HG02970 (cell line): ENCODE measurements around the gene RRAGD.

ENCODE experiments used
- ATAC-seq: cut with Tn5 transposase; IDR thresholded peaks from one replicate; pipeline ENCODE4 v1.9.1; 2021; ENCODE audit warnings: mild to moderate bottlenecking, moderate library complexity, moderate number of reproducible peaks; ENCODE audit not compliant: unreplicated experiment, low FRiP score

The RRAGD gene

DNA sequence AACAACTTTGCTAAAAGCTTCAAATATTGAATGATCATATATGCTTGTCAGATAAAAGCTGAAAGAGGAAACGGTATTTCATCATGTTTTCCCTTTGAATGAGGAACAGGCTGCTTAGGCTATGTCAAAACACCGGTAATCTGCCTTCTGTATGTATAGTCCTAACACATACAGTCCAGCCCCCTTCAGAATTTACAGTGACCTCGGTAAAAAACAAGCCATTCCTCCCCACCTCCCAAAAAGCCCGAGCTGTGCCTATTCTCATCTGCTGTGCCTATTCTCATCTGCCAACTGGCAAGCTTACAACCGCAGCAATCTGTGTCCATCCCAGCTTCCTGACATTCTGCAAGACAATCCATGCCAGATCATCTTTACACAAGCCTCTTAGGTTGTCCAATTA, 32.8 kb downstream of the RRAGD start:
- ATAC-seq, result no peak

- no peak for ATAC-seq
Observed at GRCh38 chr6:89378628-89379027, 33.4 kb downstream of the RRAGD start.

GRCh38 chr6:89375427-89376267, 36.4 kb downstream of the RRAGD start:
- ATAC-seq, result peak; percentile 52

DNA sequence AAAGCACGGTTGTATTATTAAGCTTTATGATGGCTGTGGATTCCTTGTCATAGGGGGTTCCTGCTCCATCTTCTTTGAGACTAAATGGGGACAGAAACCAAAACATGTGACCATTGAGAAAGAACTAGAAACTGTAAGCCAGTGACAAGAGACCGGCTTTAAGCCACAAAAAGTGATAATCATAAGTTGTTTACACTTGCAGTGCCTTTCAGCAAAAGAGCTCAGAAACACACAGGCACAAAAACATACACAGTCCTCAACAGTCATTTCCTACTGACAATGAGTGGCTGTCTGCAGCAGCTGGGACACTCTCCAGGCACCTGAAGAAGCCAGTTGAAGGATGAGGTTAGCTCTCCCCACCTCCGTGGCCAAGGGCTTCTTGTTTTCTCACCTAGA, 39.6 kb downstream of the RRAGD start:
- ATAC-seq, result peak; percentile 36

- peak; percentile 79 for ATAC-seq
Observed at GRCh38 chr6:89371849-89372505, 40.1 kb downstream of the RRAGD start.

- no peak for ATAC-seq
Observed at GRCh38 chr6:89368999-89369398, 43.1 kb downstream of the RRAGD start.

DNA sequence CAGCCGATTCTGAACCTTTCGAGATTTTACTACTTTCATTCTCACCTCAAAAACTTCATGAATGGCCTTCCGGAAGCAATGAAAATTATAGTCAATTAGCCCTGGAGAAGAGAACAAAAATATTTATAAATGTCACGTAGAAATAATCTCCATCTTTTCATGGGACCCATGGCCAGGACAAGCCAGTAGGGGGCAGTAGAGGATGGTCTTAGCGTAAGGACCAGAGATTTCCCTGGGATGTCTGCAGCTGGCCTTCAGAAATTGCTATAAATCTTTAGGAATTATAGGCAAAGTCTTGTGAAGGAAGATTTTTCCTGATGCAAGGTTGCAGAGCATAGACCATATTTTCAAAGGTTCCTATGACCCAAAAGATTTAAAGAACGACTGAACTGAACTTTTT, 44.0 kb downstream of the RRAGD start:
- ATAC-seq, result no peak

DNA sequence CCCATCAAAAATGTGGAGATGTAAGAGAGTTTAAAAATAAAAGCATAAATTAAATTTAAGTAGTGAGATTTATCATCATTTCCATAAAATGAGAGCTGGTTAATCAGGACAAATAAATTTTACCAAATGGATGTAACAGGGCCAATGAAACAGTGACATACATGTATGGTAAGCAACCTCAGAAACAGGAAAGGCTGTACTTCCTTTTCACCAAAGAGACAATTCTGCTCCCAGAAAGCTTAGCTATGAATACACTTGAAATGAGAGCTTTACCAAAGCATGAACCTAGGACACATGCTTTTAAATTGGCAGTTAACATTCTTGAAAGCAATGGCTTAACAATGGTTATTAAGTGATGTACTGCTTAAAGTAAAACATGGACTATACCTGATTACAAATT, 47.5 kb downstream of the RRAGD start:
- no peak for ATAC-seq

GRCh38 chr6:89361171-89361570, 50.9 kb downstream of the RRAGD start:
- no peak for ATAC-seq

DNA sequence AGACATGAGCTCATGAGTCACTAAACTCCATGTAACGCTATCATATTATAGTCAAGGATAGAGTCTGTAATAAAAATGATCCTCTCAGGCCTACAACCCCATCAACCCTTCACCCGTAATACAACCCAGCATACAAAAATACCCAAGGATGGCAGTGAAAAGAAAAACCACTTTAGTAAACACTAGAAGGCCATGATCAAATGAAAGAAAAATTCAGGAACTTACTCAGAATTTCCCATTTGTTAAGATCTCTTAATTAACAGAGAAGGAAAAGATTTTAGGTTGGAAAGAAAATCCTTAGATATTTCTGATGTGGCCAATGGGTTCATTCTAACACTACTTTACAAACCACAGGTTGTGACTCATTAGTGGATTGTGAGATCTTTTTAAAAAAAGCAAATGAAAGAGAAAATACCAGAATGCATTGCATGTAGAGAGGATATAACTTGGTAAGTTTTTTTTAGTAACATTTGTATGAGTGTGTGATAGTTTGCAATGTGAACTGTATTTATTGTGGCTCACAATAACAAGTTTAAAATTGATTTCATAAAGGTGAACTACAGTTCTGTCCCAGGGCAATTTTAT, 51.6 kb downstream of the RRAGD start:
- no peak for ATAC-seq

- no peak for ATAC-seq
Observed at GRCh38 chr6:89359561-89359960, 52.5 kb downstream of the RRAGD start.

DNA sequence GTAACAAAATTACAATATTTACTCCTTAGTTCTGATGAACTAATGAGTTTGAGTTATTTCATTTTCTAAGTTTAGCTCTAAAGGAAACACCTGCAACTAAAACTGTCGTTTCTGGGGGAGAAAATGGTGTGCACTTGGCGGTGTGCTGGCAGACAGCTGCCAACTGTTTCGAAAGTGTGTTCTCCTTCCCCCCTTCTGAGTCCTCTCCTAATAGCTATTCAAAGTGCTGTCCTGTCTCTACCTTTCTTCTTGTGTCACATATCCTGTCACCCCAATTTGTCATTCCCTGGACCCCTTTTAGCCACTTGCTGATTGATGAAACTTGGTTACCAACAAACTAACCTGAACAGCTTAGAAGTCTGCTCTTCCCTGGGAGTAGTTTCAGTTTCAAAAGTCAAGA, 54.7 kb downstream of the RRAGD start:
- peak; percentile 38 for ATAC-seq

DNA sequence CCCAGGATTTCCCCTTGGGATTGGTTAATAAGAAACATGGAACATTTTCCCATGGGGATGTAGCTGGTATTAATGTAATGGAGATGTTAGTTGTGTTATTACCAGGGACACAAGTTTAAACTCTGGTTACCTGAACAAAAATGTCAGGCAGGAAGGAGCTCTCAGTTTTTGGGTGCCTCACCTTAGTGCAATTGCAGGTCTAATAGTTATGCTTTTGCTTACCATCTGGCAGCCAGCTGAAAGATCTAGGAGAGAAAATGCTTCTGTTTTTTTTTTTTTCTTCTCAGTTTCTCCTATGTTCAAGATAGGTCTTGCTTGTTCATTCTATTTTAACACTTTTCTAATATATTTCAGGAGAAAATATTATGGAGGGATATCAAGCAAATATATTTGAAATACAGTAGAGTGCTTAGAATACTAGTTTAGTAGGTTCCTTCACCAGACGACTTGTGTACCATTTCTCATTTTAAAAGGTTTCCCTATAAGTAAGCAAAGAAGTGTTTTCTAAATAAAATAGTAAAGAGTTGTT, 55.4 kb downstream of the RRAGD start:
- no peak for ATAC-seq

DNA sequence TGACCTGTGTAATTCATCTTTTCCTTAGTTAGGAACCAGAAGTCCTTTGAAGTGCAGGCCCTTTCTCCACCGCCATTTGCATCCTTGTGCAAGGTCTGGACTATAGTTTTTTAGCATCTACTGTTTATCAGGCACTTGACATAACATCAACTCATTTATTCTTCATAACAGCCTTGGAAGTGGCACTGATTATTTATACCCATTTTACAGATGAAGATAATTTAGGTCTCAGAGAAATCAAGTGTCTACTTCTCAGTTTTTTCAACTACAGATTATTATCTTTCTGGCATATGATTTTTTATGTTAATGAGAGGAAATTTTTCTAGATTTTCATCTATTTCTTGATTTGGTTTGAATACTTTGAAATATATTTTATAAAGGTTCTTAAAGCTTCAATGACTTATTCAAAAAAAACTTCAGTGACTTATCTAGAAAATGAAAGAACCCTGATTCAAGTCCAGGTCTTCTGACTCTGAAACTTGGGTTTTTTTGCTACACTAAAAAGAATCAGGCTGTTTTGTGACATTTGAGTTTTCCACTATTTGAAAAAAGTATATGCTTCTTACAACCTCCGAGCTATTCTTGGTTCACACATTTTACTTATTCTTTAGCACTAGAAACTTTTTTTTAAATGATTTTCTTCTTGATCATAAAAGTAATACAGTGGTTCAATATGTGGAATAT, 56.4 kb downstream of the RRAGD start:
- no peak for ATAC-seq

GRCh38 chr6:89353702-89354392, 58.2 kb downstream of the RRAGD start:
- no peak for ATAC-seq

DNA sequence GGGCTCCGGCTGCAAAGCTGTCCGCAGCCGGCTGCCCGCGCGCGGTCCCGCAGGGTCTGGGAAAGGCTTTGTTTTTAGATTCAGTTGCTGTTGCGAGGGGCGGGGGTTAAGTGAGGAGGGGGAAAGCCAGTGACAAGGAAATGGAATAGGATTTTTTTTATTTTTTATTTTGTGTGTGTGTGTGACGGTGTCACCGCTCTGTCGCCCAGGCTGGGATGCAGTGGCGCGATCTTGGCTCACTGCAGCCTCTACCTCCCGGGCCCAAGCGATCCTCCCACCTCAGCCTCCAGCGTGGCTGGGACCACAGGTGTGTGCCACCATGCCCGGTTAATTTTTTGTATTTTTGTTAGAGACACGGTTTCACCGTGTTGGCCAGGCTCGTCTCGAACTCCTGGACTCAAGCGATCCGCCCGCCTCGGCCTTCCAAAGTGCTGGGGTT, 58.9 kb downstream of the RRAGD start:
- ATAC-seq, result no peak

- peak; percentile 42 for ATAC-seq
Observed at GRCh38 chr6:89352278-89353117, 59.6 kb downstream of the RRAGD start, which contains the start of gene UBE2J1. UBE2J1 (minus strand) TSS chr6:89352722; CDS start chr6:89352569, 153 bp downstream.

DNA sequence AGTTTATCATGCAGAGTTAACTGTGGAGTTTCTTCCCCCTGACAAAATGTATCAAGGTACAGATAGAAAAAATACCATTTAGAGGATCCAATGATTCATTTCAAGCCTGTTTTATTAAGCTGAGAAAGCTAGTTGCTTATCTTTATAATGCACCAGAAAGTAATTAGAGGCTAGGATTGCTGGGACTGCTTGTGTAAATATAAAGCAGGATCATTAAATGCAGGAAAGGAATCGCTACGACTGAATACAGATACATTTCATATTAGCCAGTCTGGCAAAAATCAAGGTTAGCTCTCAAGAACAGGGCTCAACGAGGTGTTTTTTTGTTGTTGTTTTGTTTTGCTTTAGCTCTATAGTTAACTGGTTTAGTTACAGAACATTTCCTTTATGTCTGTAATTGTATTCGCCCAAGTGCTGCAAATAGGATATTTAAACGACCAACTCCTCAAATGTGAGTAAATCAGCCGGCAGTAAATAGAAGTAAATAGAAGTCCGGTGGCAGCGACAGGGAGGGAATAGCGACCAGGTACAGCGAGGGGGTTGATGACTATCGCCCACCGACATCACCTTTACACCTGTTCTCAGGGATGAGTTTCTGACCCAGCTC, 60.3 kb downstream of the RRAGD start:
- no peak for ATAC-seq
